ENCODE measurements around the gene PLCG2.

Gene PLCG2

GRCh38 chr16:81905277-81905676 is 126.2 kb downstream of the PLCG2 start:
- TF ChIP-seq, protein P1, sequence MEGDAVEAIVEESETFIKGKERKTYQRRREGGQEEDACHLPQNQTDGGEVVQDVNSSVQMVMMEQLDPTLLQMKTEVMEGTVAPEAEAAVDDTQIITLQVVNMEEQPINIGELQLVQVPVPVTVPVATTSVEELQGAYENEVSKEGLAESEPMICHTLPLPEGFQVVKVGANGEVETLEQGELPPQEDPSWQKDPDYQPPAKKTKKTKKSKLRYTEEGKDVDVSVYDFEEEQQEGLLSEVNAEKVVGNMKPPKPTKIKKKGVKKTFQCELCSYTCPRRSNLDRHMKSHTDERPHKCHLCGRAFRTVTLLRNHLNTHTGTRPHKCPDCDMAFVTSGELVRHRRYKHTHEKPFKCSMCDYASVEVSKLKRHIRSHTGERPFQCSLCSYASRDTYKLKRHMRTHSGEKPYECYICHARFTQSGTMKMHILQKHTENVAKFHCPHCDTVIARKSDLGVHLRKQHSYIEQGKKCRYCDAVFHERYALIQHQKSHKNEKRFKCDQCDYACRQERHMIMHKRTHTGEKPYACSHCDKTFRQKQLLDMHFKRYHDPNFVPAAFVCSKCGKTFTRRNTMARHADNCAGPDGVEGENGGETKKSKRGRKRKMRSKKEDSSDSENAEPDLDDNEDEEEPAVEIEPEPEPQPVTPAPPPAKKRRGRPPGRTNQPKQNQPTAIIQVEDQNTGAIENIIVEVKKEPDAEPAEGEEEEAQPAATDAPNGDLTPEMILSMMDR (IDR thresholded peaks at IDR 0.05; ENCODE audit: insufficient read depth, low read length, missing control alignments), result no peak
- ChIA-PET POLR2A (no interaction called here), CTCF (no interaction called here)

GRCh38 chr16:81907681-81908080 is 128.6 kb downstream of the PLCG2 start:
- no peak for DNase-seq (ENCODE audit: low read depth, low spot score)
- ChIA-PET POLR2A (no interaction called here), CTCF (no interaction called here)
- TF ChIP-seq, protein P1 (IDR thresholded peaks at IDR 0.05; ENCODE audit: insufficient read depth, low read length, missing control alignments), result no peak
- no peak overlapping the region for H3K4me3 ChIP-seq (ENCODE audit: low read depth, low read length)

More at GRCh38 chr16:81905277-81905676, 126.2 kb downstream of the PLCG2 start:
- no peak overlapping the region for H3K4me3 ChIP-seq (ENCODE audit: low read depth, low read length)
- DNase-seq (ENCODE audit: low read depth, low spot score), result no peak

DNA sequence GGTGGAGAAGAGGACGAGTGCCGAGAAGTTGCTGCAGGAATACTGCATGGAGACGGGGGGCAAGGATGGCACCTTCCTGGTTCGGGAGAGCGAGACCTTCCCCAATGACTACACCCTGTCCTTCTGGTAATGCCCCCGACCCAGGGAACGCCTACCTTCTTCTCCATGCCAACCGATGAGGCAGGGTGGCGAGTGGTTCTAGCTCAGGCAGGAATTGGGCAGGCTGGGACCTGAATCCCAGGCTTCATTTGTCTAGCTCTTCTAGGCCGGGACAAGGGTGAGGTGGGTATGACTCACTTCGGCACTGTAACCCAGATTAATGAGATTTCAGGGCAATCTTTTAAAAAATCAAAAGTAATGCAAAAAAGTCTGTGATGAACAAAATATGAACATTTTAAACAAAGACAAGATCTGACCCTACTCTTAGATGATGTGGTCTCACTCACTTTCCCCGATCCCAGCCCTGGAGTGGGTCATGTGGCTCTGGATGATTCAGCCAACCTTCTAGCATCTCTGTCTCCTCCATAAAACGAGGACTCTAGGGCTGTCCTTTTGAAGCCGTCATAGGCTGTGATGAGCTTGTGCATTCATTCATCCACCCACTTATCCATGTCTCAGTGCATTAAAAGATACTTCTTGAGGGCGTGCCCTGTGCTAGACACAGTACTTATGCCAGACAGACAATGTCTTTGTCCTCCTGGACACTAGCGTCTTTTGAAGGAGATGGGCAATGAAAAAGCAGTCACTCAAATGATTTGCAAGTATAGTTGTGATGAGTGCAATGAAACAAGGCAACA is 129.6 kb downstream of the PLCG2 start:
- H3K4me3 ChIP-seq (ENCODE audit: low read depth, low read length), result no peak overlapping the region
- no peak for DNase-seq (ENCODE audit: low read depth, low spot score)
- POLR2A ChIA-PET, result no interaction called here
- TF ChIP-seq, protein P1 (IDR thresholded peaks at IDR 0.05; ENCODE audit: insufficient read depth, low read length, missing control alignments), result no peak
- CTCF ChIA-PET, result interaction anchor here (1.0 kb wide), 1 partner anchor 54 kb away, joined by 3 read pairs; no protein-coding TSS in a partner anchor

DNA sequence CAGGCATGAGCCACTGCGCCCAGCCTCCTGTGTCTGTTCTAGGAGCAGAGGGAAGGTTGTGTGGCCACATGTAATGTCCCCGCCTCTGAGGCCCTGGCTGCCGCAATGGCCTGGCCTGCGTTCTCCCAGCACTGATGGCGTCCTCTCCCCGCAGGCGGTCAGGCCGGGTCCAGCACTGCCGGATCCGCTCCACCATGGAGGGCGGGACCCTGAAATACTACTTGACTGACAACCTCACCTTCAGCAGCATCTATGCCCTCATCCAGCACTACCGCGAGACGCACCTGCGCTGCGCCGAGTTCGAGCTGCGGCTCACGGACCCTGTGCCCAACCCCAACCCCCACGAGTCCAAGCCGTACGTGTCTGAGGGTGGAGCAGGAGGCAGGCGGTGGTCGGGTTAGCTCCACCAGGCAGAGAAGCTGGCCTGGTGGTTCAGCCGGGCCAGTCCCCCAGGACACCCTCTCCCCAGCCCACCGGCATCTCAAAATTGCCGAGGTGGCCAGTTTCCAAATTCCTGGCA is 131.3 kb downstream of the PLCG2 start:
- H3K4me3 ChIP-seq (ENCODE audit: low read depth, low read length), result no peak overlapping the region
- POLR2A ChIA-PET, result no interaction called here
- CTCF ChIA-PET, result interaction anchor here (0.7 kb wide), 1 partner anchor 590 kb away, joined by 3 read pairs; no protein-coding TSS in a partner anchor
- no peak for DNase-seq (ENCODE audit: low read depth, low spot score)
- TF ChIP-seq, protein P1 (IDR thresholded peaks at IDR 0.05; ENCODE audit: insufficient read depth, low read length, missing control alignments), result no peak

DNA sequence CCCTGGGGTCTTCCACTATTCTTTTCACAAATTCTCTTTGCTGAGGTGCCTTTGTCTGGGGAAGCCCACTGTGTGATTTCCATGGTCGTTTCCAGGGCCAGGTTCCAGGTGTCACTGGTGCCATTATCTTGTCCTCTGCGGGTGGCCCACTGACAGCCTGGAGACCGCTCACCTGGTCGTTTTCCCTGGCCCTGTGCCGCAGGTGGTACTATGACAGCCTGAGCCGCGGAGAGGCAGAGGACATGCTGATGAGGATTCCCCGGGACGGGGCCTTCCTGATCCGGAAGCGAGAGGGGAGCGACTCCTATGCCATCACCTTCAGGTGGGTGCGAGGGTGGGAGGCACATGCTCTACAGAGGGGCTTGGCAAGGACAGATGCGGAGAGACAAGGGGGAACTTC is 133.3 kb downstream of the PLCG2 start:
- CTCF ChIA-PET, result no interaction called here
- POLR2A ChIA-PET, result no interaction called here
- no peak overlapping the region for H3K4me3 ChIP-seq (ENCODE audit: low read depth, low read length)
- TF ChIP-seq, protein P1 (IDR thresholded peaks at IDR 0.05; ENCODE audit: insufficient read depth, low read length, missing control alignments), result no peak
- DNase-seq (ENCODE audit: low read depth, low spot score), result no peak

- CTCF ChIA-PET, result no interaction called here
- TF ChIP-seq, protein P1 (IDR thresholded peaks at IDR 0.05; ENCODE audit: insufficient read depth, low read length, missing control alignments), result no peak
- POLR2A ChIA-PET, result no interaction called here
- no peak overlapping the region for H3K4me3 ChIP-seq (ENCODE audit: low read depth, low read length)
- DNase-seq (ENCODE audit: low read depth, low spot score), result no peak
Observed at GRCh38 chr16:81913222-81913621, 134.1 kb downstream of the PLCG2 start.

Data from AG04449 (cell line).